ENCODE data around the gene GBE1.
"Not testable (repeated sequence)": the region's sequence is repeated elsewhere in the genome, so short reads cannot be mapped to it uniquely, and the experiment has no call there.

Gene GBE1

DNA sequence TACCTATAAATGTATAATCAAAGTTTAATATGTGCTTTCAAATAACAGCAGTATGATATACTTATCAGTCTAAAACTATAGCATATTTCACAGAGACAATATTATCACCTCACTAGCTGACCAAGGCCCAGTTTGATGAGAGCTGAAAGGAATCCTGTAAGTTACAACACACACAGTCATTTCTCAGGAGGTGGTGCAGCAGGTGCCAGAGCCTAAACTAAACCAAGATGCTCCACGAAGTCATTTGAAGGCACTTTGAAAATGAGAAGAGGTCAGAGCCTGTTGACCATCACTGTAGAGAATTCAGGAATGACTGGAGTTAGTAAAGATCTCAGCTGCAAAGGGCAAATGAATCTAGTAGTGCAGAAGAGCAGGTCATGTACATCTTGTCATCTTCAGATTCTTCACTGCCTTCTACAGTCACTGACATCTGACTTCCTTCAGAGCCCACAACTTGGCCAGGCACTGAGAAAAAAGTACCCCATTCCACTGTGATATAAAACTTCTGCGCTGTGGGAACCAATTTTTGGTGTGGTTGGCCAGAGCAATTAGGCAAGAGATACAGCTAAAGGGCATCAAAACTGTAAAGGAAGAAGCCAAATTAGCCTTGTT, 7.9 kb downstream of the GBE1 start:
- DNase-seq (ENCODE audit: low read depth) = no peak

GRCh38 chr3:81752604-81753003, 8.8 kb downstream of the GBE1 start:
- DNase-seq (ENCODE audit: low read depth) = no peak

DNA sequence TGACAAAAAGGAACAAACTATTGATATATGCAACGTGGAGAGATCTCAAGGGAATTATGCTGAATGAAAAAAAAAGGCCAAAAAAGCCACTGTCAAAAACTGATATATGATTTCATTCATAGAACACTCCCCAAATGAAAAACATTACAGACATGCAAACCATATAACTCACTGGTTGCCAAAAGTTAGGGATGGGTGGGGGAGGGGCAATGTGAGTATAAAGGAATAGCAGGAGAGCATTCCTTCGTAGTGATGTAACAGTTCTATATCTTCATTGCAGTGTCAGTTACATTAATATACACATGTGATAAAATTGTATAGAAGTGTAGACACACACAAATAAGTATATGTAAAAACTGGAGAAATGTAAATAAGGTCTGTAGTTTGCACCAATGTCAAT, 12.2 kb downstream of the GBE1 start:
- DNase-seq (ENCODE audit: low read depth) = no peak

GRCh38 chr3:81747280-81747679, 14.2 kb downstream of the GBE1 start:
- DNase-seq (ENCODE audit: low read depth) = not testable (repeated sequence)

- DNase-seq (ENCODE audit: low read depth) = peak; percentile 84
These were observed 17.1 kb downstream of the GBE1 start for GRCh38 chr3:81744366-81744765.

GRCh38 chr3:81743096-81744025, 18.1 kb downstream of the GBE1 start:
- peak; percentile 91 for DNase-seq (ENCODE audit: low read depth)

DNA sequence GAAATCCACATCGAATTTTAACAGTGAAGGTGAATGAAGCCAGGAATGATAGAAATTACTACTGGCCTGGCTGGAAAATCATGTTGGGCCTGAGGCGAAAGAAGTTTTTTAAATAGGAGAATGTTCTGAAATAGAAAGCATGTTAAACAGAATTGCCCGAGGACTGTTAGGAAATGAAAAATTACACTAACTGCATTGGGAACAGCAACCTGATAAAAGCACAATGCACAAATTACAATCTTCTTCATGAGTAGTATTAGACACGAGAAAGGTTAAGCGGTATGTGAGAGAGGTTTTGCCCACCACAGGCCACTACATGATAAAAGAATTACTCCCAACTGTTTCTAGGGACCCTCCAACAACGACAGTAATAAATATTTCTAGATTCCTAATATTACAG, 18.9 kb downstream of the GBE1 start:
- DNase-seq (ENCODE audit: low read depth) = no peak

DNA sequence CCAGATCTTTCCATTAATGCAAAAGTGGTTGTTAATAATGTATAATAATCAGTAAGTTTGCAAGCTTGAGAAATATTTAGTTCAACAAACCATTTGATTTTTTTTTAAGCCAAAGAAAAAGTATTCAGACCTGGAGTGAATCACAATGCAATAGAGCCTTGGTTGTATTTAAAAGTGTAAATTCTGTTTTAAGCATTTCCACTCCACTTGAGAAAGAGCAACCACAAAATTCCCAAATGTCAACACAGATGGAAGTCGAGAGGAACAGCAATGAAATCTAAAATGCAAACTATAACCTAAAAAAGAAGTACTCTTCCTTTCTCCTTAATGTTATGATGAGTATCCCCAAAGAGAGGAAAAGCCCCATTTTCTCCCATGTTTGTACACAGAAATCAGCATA, 20.2 kb downstream of the GBE1 start:
- DNase-seq (ENCODE audit: low read depth) = no peak

DNA sequence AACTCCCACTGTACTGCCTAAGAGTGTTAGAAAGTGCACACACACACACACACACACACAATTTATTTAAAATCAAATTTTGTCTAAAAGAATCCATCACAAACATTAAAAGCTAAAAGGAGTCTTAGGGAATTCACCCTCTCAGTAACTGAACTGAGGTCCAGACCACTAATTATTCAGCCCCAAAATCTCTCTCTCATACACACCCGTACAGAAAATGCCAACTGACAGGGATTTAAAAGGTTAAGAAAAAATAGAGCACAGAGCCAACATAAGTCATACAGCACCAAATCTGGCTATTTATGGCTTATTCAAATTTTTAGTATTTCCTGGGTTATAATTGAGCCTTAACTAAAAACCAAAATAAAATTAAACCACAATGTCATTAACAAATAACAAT, 20.7 kb downstream of the GBE1 start:
- no peak for DNase-seq (ENCODE audit: low read depth)

- no peak for DNase-seq (ENCODE audit: low read depth)
These were observed 26.1 kb downstream of the GBE1 start for GRCh38 chr3:81735334-81735733.

- no peak for DNase-seq (ENCODE audit: low read depth)
These were observed 26.7 kb downstream of the GBE1 start for GRCh38 chr3:81734742-81735141.

DNA sequence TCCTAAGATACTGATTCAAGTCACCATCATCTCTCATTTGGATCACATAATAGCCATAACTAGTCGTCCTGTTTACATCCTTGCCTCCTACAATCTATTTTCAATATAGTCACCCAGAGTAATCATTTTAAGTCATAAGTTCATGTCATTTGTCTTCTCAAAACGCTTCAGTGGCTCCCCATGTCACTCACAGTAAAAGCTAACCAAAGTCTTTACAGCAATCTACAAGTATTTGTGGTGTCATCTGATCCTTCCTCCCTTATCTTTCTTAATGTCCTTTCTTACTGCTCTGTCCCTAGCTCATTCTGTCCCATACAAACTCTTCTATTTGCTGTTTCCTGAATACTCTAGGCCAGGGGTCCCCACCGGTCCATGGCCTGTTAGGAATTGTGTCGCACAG, 28.8 kb downstream of the GBE1 start:
- no peak for DNase-seq (ENCODE audit: low read depth)

GRCh38 chr3:81728766-81729544, 32.5 kb downstream of the GBE1 start:
- DNase-seq (ENCODE audit: low read depth) = no peak

DNA sequence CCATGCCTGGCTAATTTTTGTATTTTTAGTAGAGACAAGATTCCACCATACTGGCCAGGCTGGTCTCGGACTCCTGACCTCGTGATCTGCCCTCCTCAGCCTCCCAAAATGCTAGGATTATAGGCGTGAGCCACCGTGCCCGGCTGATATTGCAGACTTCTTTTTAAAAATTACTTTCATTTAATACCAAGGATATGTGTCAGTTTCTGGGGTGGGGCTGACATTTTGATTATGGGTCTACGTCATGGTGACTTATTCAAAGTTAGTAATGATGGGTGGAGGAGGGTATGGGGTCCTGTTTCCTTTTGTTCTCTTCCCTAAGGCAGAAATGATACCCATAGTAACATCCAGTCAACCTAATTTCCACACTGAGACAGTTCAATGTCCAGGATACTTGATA, 34.7 kb downstream of the GBE1 start:
- no peak for DNase-seq (ENCODE audit: low read depth)

DNA sequence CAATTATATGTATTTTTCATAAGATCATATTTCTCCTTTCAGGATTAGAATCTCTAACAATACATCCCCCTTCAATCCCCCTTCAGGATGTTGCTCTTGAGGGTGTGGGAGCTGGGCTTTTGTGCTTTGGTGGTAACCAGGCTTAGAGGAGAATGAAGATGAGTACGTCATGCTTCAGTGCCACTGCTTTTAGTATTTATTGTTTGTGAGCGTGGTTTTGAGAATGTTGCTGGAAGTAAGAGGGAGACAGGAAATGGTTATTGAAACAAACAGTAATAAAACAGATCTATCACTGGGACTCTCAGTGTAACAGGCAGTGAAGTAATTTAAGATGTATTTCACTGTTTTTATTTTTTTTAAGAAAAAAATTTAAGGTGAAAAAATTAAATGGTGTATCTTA, 35.3 kb downstream of the GBE1 start:
- DNase-seq (ENCODE audit: low read depth) = no peak

- no peak for DNase-seq (ENCODE audit: low read depth)
These were observed 37.6 kb downstream of the GBE1 start for GRCh38 chr3:81723732-81724313.

DNA sequence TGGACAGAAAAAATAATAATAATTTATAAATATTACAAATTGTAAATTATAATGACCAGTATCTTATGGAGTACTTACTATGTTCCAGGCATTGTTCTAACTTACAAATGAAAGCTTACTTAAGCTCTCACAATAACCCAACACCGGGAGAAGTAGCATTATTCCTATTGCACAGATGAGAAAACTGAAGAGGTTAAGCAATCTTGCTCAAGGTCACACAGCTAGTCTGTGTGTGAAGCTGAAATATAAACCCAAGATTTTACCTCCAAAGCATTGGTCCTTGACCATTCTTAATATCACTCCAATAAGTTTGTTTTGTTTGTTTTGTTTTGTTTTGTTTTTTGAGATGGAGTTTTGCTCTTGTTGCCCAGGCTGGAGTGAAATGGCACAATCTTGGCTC, 43.1 kb downstream of the GBE1 start:
- DNase-seq (ENCODE audit: low read depth) = no peak

GRCh38 chr3:81716870-81717509, 44.5 kb downstream of the GBE1 start:
- DNase-seq (ENCODE audit: low read depth) = no peak

- no peak for DNase-seq (ENCODE audit: low read depth)
These were observed 48.4 kb downstream of the GBE1 start for GRCh38 chr3:81713031-81713430.

- no peak for DNase-seq (ENCODE audit: low read depth)
These were observed 51.8 kb downstream of the GBE1 start for GRCh38 chr3:81709606-81710005.

DNA sequence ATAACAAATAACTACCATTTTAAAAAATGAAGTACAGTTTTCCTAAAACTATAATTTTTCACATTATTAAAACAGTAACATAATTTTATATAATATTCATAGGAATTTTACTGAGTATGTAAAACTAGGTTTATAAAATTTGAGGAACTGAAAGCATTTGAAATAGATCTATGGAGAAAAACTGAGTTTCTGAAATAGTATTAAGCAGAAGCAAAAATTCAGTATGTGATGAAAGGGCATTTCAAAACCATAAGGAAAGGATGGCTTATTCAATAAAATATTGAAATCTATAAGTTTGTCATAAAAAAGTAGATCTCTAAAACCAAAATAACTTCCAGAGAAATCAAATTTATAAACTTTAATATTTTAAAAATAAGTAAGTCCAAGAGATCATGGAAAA, 53.4 kb downstream of the GBE1 start:
- DNase-seq (ENCODE audit: low read depth) = no peak

- no peak for DNase-seq (ENCODE audit: low read depth)
These were observed 59.3 kb downstream of the GBE1 start for GRCh38 chr3:81702126-81702525.

All from non-pigmented ciliary epithelial cell (primary cell).